Testis (tissue), 3 donors: ENCODE results near the gene SMAD4. TPM values are rescaled to one million over a fixed set of nuclear protein-coding genes. Genes with fewer than 3 reads are reported as not detected.
"Not testable (repeated sequence)": the region's sequence is repeated elsewhere in the genome, so short reads cannot be mapped to it uniquely, and the experiment has no call there.

Source experiments
- DNase-seq: peaks from one replicate; pipeline ENCODE4 v3.0.0-alpha.2; 2019
- H3K27ac ChIP-seq, 2 donors: fragments of 200-600 bp; sonication (generic); one replicate each; pipeline ENCODE4 v1.5.1; 2019
- H3K27me3 ChIP-seq: fragments of 200-600 bp; sonication (generic); one replicate; pipeline ENCODE4 v1.5.1; 2019
- H3K36me3 ChIP-seq: fragments of 200-600 bp; sonication (generic); one replicate; pipeline ENCODE4 v1.5.1; 2017; ENCODE audit warnings: low read depth; ENCODE audit errors: missing control alignments
- H3K4me1 ChIP-seq: fragments of 200-600 bp; sonication (generic); one replicate; pipeline ENCODE4 v1.5.1; 2019
- H3K4me3 ChIP-seq, 2 donors: fragments of 200-600 bp; sonication (generic); one replicate each; pipeline ENCODE4 v1.5.1; 2017 to 2019
- H3K9me3 ChIP-seq: fragments of 200-600 bp; sonication (generic); one replicate; pipeline ENCODE4 v1.5.1; 2017
- POLR2A ChIP-seq: fragments of 450-650 bp; IDR thresholded peaks from one replicate; pipeline ENCODE4 v1.6.1; 2017; ENCODE audit warnings: antibody characterized with exemption, mild to moderate bottlenecking, moderate library complexity
- WGBS, 2 donors: methylation state at CpG; one replicate each; pipeline ENCODE4 v1.1.5; 2018; 5-methylcytosine and 5-hydroxymethylcytosine counted together
- intact Hi-C: fragments of 100-400 bp; cut with DNase I; formaldehyde crosslinking; loops from one replicate; pipeline ENCODE4 v1.15.1; 2023; ENCODE audit warnings: low total_unique reads
- polyA plus RNA-seq: library from polyadenylated mRNA; stranded (reverse); fragments of 350-450 nt; fragmentation: Illumina TruSeq; extraction: RNeasy Lipid Tissue Mini Kit (QIAGEN cat#74804); gene quantifications from one replicate; pipeline ENCODE4 v1.2.3, GENCODE V29; 2014; ENCODE audit warnings: low read depth, low replicate concordance; ENCODE audit not compliant: insufficient read depth
- total RNA-seq, 2 donors: library from RNA; depleted of rRNA; stranded (reverse); fragments of >200 nt; gene quantifications; one replicate each; pipeline ENCODE4 v1.2.3, GENCODE V29; 2016
- TF ChIP-seq, protein P1 (sequence below), 3 experiments: fragments of 450-650 bp in 2 of 3; fragments of 200-600 bp in 1 of 3; sonication (generic) in 1 of 3; IDR thresholded peaks; one replicate each; pipeline ENCODE4 v1.5.1; 2016 to 2019; ENCODE audit warnings: antibody characterized with exemption in 3 of 3, mild to moderate bottlenecking in 2 of 3, moderate library complexity in 1 of 3

The SMAD4 gene
- total and polyA plus RNA-seq, 3 donors from 2014 or later = 91.0 to 270 (median 198) TPM

DNA sequence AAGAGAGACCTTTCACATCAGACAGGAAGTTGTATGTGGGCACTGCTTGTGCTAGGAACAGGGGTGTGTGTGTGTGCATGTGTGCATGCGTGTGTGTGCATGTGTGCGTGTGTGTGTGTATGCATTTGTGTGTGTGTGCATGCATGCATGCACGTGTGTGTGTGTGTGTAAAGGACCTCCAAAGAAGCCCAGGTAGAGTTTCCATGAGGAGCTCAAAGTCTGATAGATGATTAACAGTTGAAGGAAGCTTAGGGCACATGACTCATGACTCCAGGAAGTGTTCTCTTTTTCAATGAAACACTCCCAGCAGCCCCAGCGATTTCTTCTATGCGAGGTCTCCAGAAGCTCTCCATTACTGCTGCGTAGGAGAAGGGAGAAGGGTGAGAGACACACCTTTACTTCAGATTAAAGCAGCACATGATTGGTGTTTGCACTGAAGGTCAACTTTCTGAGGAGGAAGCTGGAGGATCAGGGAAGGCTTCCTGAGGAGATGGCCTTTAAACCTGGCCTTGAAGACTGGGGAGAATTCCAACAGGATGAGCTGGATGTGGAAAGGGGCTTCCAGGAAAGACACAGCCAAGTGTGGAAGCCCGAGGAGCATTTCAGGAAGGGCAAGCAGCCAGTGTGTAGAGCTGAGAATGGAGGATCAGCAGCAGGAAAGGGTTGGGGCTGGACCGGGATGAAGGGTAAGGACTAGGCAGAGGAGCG, 77.7 kb downstream of the SMAD4 start:
- intact Hi-C loops = no loop called here
- Histone ChIP-seq H3K4me1 (no peaks in the 10 kb centered on the region), H3K27me3 (no peaks in the 10 kb centered on the region), H3K9me3 (no peaks in the 10 kb centered on the region), H3K36me3 (no peaks in the 10 kb centered on the region), H3K4me3 (no peak overlapping the region), H3K27ac (no peak overlapping the region)
- no peak for DNase-seq
- TF ChIP-seq, protein P1, sequence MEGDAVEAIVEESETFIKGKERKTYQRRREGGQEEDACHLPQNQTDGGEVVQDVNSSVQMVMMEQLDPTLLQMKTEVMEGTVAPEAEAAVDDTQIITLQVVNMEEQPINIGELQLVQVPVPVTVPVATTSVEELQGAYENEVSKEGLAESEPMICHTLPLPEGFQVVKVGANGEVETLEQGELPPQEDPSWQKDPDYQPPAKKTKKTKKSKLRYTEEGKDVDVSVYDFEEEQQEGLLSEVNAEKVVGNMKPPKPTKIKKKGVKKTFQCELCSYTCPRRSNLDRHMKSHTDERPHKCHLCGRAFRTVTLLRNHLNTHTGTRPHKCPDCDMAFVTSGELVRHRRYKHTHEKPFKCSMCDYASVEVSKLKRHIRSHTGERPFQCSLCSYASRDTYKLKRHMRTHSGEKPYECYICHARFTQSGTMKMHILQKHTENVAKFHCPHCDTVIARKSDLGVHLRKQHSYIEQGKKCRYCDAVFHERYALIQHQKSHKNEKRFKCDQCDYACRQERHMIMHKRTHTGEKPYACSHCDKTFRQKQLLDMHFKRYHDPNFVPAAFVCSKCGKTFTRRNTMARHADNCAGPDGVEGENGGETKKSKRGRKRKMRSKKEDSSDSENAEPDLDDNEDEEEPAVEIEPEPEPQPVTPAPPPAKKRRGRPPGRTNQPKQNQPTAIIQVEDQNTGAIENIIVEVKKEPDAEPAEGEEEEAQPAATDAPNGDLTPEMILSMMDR (IDR thresholded peaks at IDR 0.05) = no peak
- TF ChIP-seq POLR2A = no peak
- 64 to 72% methylated on average over 9 of the region's 9 CpGs for WGBS, 2 donors

DNA sequence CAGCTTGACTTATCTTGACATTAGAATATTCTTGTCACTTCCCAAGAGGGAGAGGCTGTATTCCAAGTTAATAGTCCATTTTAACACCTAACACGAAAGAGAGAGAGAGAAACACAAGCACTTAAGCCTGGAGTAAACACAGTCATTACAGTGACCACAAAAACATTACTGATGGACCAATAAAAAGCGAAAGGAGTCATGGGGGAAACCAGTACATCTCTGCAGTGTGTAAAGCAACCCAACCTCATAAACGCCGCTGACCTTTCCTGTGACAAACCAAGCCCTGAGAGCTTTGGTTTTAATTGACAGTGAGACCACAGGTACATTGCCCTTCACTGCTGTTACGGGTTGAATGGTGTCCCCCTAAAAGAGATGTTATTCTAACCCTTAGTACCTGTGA, 78.3 kb downstream of the SMAD4 start:
- Histone ChIP-seq H3K9me3 (no peaks in the 10 kb centered on the region), H3K4me1 (no peaks in the 10 kb centered on the region), H3K27me3 (no peaks in the 10 kb centered on the region), H3K27ac (no peak overlapping the region), H3K36me3 (no peaks in the 10 kb centered on the region), H3K4me3 (no peak overlapping the region)
- 85% methylated on average over 5 of the region's 5 CpGs for WGBS, 2 donors
- DNase-seq = no peak
- intact Hi-C loops = no loop called here
- TF ChIP-seq, protein P1 (IDR thresholded peaks at IDR 0.05) = no peak
- no peak for TF ChIP-seq POLR2A

DNA sequence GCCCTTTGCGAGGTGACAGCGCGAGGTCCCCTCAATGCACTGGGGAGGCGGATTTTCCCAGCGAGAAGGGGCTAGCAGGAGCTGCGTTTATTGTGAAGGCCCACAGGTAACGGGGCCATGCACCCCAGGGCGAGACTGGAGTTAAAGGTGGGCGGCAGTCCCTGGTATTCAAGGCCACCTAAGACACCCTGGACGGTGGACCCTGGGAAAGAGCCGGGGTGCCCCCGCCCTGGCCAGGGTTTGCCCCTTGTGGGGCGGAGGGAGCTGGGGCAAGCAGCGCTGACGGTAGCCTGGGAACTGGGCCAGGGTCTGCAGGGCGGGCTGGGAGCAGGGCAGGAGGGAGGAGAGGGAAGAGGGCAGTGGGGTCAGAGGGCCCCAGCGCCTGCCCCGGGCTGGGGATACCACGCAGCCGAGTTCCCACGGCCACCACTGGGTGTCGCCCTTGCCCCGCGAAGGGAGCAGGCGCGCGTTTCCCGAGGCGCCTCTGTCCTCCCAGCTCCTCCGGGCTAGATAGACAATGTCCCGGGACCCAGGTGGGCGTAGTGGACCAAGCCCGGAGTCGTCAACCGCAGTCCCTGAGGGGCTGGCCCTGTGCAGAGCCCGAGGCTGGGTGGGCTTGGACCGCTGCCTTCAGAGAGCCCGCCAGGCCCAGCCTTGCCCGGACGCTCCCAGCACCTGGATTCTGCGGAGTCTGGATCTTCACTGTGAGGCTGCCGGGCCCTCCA, 80.2 kb downstream of the SMAD4 start:
- no peaks in the 10 kb centered on the region for H3K4me1 ChIP-seq
- H3K27me3 ChIP-seq = no peaks in the 10 kb centered on the region
- H3K4me3 ChIP-seq = no peak overlapping the region
- no peaks in the 10 kb centered on the region for H3K9me3 ChIP-seq
- intact Hi-C loops = loop anchor here (10.0 kb wide), 1 partner anchor 275 kb away; no protein-coding TSS in a partner anchor
- no peak for TF ChIP-seq POLR2A
- TF ChIP-seq, protein P1 (IDR thresholded peaks at IDR 0.05) = peak; percentile 65 to 88 (median 83)
- H3K27ac ChIP-seq = no peak overlapping the region
- DNase-seq = peak; percentile 64
- no peaks in the 10 kb centered on the region for H3K36me3 ChIP-seq
- 27 to 44% methylated on average over 23 to 42 of the region's 42 CpGs for WGBS, 2 donors

DNA sequence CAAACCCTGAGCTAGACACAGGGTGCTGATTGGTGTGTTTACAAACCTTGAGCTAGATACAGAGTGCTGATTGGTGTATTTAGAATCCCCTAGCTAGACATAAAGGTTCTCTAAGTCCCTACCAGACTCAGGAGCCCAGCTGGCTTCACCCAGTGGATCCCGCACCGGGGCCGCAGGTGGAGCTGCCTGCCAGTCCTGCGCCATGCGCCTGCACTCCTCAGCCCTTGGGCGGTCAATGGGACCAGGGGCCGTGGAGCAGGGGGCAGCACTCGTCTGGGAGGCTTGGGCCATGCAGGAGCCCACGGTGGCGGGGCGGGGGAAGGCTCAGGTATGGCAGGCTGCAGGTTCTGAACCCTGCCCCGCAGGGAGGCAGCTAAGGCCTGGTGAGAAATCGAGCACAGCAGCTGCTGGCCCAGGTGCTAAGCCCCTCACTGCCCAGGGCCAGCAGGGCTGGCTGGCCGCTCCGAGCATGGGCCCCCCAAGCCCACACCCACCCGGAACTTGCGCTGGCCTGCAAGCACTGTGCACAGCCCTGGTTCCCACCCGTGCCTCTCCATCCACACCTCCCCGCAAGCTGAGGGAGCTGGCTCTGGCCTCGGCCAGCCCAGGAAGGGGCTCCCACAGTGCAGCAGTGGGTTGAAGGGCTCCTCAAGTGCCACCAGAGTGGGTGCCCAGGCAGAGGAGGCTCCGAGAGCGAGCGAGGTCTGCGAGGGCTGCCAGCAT, 81.8 kb downstream of the SMAD4 start:
- not testable (repeated sequence) for H3K4me3 ChIP-seq, H3K36me3 ChIP-seq, H3K9me3 ChIP-seq, H3K27ac ChIP-seq, H3K4me1 ChIP-seq, H3K27me3 ChIP-seq, DNase-seq
- intact Hi-C loops = loop anchor here (10.0 kb wide), 1 partner anchor 273 kb away; no protein-coding TSS in a partner anchor
- WGBS, 2 donors = 93% methylated on average over 22 to 24 of the region's 24 CpGs

DNA sequence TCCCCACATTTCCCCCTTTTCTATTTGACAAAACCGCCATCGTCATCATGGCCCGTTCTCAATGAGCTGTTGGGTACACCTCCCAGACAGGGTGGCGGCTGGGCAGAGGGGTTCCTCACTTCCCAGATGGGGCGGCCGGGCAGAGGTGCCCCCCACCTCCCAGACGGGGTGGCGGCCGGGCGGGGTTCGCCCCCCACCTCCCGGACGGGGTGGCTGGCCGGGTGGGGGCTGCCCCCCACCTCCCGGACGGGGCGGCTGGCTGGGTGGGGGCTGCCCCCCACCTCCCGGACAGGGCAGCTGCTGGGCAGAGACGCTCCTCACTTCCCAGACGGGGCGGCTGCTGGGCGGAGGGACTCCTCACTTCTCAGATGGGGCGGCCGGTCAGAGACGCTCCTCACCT, 87.0 kb downstream of the SMAD4 start:
- intact Hi-C loops = loop anchor here (10.0 kb wide), 1 partner anchor 268 kb away; no protein-coding TSS in a partner anchor
- 96 to 97% methylated on average over 12 to 25 of the region's 25 CpGs for WGBS, 2 donors
- not testable (repeated sequence) for H3K9me3 ChIP-seq

DNA sequence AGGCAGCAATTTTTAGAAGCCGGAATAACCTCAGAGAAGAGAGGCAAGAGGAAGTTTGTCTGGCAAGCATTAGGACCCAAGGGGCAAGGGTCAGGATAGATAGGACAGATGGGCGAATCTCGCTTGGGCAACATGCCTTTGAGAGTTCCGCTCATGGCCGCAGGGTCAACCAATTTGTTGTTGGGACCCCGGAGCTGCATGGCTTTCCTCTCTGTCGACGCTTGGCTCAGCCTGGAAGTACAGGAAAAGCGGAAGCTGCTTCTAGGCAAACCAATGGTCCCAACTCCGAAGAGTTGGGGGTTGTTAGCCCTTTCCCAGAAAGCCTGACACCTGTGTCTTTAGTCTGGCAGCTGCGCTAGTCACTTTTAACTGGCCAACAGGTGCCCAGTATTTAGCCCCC, 89.5 kb downstream of the SMAD4 start:
- H3K36me3 ChIP-seq, H3K4me1 ChIP-seq, H3K4me3 ChIP-seq, H3K27ac ChIP-seq, H3K9me3 ChIP-seq, H3K27me3 ChIP-seq, DNase-seq: not testable (repeated sequence)
- WGBS, 2 donors = 92 to 93% methylated on average over 11 of the region's 11 CpGs
- intact Hi-C loops = loop anchor here (10.0 kb wide), 1 partner anchor 265 kb away; no protein-coding TSS in a partner anchor

More for the DNA sequence above, 87.0 kb downstream of the SMAD4 start:
- H3K27ac ChIP-seq, H3K4me3 ChIP-seq, H3K36me3 ChIP-seq, H3K4me1 ChIP-seq, H3K27me3 ChIP-seq, DNase-seq: not testable (repeated sequence)

DNA sequence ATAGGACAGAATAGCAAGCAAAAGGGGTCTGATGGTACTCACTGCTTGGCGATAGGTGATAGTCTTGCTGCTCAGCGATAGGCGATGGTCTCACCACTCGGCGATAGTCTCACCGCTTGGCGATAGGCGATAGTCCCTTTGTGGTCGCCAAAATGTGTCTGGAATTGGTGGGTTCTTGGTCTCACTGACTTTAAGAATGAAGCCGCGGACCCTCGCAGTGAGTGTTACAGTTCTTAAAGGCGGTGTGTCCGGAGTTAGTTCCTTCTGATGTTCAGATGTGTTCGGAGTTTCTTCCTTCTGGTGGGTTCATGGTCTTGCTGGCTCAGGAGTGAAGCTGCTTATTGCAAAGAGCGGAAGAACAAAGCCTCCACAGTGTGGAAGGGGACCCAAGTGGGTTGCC, 90.0 kb downstream of the SMAD4 start:
- WGBS, 2 donors = 95 to 98% methylated on average over 16 of the region's 16 CpGs
- not testable (repeated sequence) for DNase-seq
- intact Hi-C loops = loop anchor here (10.0 kb wide), 1 partner anchor 265 kb away; no protein-coding TSS in a partner anchor

More for the DNA sequence above, 90.0 kb downstream of the SMAD4 start:
- H3K27ac ChIP-seq, H3K9me3 ChIP-seq, H3K27me3 ChIP-seq, H3K4me1 ChIP-seq, H3K36me3 ChIP-seq, H3K4me3 ChIP-seq: not testable (repeated sequence)
